ENCODE data around the gene TSPAN4. TPM values are rescaled to one million over a fixed set of nuclear protein-coding genes. Genes with fewer than 3 reads are reported as not detected.
A peak's percentile ranks its signal among the peaks of the same experiment; 100 is the strongest.

TSPAN4 gene
- total and polyA plus RNA-seq, 10 of the 15 experiments (the other 5 are each of a cell fraction or from before 2014, with no cell fraction given), result 0.37 to 14.0 (median 8.5) TPM; not detected in 1

DNA sequence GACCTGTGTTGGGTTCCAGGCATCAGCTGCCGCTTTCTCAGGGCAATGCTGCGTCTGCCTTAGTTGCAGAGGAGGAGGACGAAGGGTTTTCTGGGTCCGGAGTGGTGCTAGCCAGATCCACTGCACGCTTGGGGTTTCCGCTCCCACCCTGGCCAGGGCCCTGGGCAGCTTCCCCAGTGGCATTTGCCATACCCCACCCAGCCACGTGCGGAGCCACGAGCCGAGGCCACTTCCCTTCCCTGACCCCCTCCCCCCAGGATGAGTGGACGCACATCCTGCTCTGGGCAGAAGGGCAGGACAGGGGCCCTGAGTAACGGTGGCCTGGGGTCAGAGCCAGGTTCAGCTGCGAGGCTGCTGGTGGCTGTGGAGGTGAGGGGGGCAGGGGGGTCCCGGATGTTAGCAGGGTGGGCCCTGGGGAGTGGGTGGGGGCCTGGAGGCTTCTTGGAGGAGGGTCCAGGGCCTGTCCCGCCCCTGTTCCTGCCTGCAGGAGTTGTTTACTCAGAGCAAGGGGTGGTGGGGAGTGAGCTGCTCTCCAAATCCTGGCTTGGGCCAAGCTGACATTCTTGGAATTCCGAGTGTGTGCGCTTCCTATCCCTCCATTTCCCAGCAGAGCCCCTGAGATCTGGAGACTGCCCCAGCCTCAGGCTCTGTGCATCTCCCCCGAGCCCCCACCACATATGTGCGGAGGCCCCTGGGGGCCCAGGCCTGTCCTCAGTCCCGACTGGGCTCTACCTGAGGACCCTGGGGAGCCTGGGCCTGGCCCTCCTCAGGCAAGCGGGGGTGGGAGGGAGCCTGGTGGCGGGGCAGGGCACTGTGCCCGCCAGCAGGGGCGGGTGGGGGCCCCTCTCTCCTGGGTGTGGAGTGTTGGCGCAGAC is 1.4 kb downstream of the TSPAN4 start:
- H2AFZ ChIP-seq (ENCODE audit: control insufficient read depth, low read depth, low read length), result no peak overlapping the region
- peaks cover 20% of the 10 kb centered on the region for H3K79me2 ChIP-seq (ENCODE audit: control insufficient read depth, insufficient read depth, low read length)
- intact Hi-C loops (cut with micrococcal nuclease; ENCODE audit: unreplicated experiment), result loop anchor here (5.0 kb wide), 1 partner anchor 68 kb away; the partner anchor contains the start of gene CHID1
- ChIA-PET CTCF (interaction anchor here (0.8 to 0.9 kb wide), 3 partner anchors 35 to 49 kb away, joined by 3 to 4 read pairs (median 3); partner anchors contain the start of gene RPLP2), POLR2A (interaction anchor here (0.6 to 2.7 kb wide), 8 partner anchors 9 to 151 kb away, joined by 3 to 12 read pairs (median 4); partner anchors contain the start of gene RPLP2), RAD21 (ENCODE audit: unreplicated experiment) (interaction anchor here (0.6 to 1.9 kb wide), 7 partner anchors 10 to 541 kb away, joined by 3 to 9 read pairs (median 5); partner anchors contain the start of genes CD151 and RPLP2), SMC1A (ENCODE audit: uncharacterized antibody, unreplicated experiment) (interaction anchor here (1.4 kb wide), 1 partner anchor 84 kb away, joined by 4 read pairs; no protein-coding TSS in a partner anchor)
- H3K4me1 ChIP-seq (ENCODE audit: control insufficient read depth, insufficient read depth, low read length), result peaks cover 15% of the 10 kb centered on the region
- no peak overlapping the region for H3K9ac ChIP-seq (ENCODE audit: control insufficient read depth, insufficient read depth, low read length)
- ATAC-seq, result peak; percentile 11
- H3K36me3 ChIP-seq (ENCODE audit: control insufficient read depth in 2 of 2, insufficient read depth in 2 of 2, low read length in 1 of 2), result peaks cover 0 to 10% of the 10 kb centered on the region in 2 experiments; a peak in 2 of 4 replicates
- no peaks in the 10 kb centered on the region; a peak in 1 of 4 replicates for H3K27me3 ChIP-seq (replicated peaks in 1 of 2; ENCODE audit: control insufficient read depth in 2 of 2, insufficient read depth in 2 of 2, low read length in 1 of 2)
- in situ Hi-C loops (cut with MboI), result loop anchor here (10.0 kb wide), 2 partner anchors 211 to 1011 kb away; partner anchors contain the start of gene LSP1
- no peak overlapping the region for H3K27ac ChIP-seq (ENCODE audit: control insufficient read depth, insufficient read depth)
- H4K20me1 ChIP-seq (ENCODE audit: control insufficient read depth, insufficient read depth), result no peaks in the 10 kb centered on the region; the same call in 1 of the 2 replicates
- WGBS (ENCODE audit: insufficient coverage, insufficient replicate concordance, low lambda C conversion rate, missing lambda C conversion rate), result 22% methylated on average over 23 of the region's 25 CpGs
- peak overlapping the region; percentile 48; the same call in 1 of the 2 replicates for H3K4me2 ChIP-seq (ENCODE audit: control insufficient read depth, insufficient read depth)
- no TSS peak for BruUV-seq (replicated peaks)
- no peak for TF ChIP-seq ZNF274 (IDR thresholded peaks at IDR 0.05; ENCODE audit: insufficient read depth, insufficient read length)
- TF ChIP-seq POLR2AphosphoS5 (IDR thresholded peaks at IDR 0.05; ENCODE audit: low read length), result no peak
- peak; percentile 56 to 85; a peak in 3 of 4 replicates for TF ChIP-seq BHLHE40 (IDR thresholded peaks at IDR 0.05; ENCODE audit: borderline replicate concordance in 1 of 2, low read depth in 2 of 2, low read length in 1 of 2)
- no peak for TF ChIP-seq POLR2AphosphoS2 (IDR thresholded peaks at IDR 0.05; ENCODE audit: low read depth, low read length)
- TF ChIP-seq ZSCAN29 (IDR thresholded peaks at IDR 0.05), result no peak
- no peak for TF ChIP-seq JUNB (IDR thresholded peaks at IDR 0.05)
- peak; percentile 15 for TF ChIP-seq MEF2B (IDR thresholded peaks at IDR 0.05; ENCODE audit: partially characterized antibody, poor library complexity, severe bottlenecking)
- no peak for TF ChIP-seq ZNF217 (IDR thresholded peaks at IDR 0.05)
- TF ChIP-seq IKZF1 (conservative IDR thresholded peaks at IDR 0.05), result peak; percentile 3; the same call in 1 of the 2 replicates
- peak; percentile 37; the same call in 1 of the 2 replicates for TF ChIP-seq SPI1 (IDR thresholded peaks at IDR 0.05; ENCODE audit: borderline replicate concordance, insufficient read depth, low read depth, low read length)
- TF ChIP-seq, protein P1, sequence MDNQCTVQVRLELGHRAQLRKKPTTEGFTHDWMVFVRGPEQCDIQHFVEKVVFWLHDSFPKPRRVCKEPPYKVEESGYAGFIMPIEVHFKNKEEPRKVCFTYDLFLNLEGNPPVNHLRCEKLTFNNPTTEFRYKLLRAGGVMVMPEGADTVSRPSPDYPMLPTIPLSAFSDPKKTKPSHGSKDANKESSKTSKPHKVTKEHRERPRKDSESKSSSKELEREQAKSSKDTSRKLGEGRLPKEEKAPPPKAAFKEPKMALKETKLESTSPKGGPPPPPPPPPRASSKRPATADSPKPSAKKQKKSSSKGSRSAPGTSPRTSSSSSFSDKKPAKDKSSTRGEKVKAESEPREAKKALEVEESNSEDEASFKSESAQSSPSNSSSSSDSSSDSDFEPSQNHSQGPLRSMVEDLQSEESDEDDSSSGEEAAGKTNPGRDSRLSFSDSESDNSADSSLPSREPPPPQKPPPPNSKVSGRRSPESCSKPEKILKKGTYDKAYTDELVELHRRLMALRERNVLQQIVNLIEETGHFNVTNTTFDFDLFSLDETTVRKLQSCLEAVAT (IDR thresholded peaks at IDR 0.05), result 0 out of 2 replicates have a peak, but pooled peaks have one; percentile 34
- no peak for DNase-seq (ENCODE audit: low read depth, low spot score)
- H3K9me3 ChIP-seq (replicated peaks; ENCODE audit: control insufficient read depth, insufficient read depth, low read length), result no peaks in the 10 kb centered on the region
- H3K4me3 ChIP-seq, result peak overlapping the region; percentile 96
- FAIRE-seq, result no peak
